CD4-positive, alpha-beta T cell treated with Interleukin-2 at 100 ng/mL for 4 hours (primary cell): ENCODE data around the gene NFE2L1.
"Not testable (repeated sequence)": the region's sequence is repeated elsewhere in the genome, so short reads cannot be mapped to it uniquely, and the experiment has no call there.

Source experiments
- DNase-seq: peaks from one replicate; pipeline ENCODE4 v3.0.0-alpha.2; 2020; ENCODE audit warnings: low spot score

The NFE2L1 gene

GRCh38 chr17:48024149-48025039 is 23.8 kb upstream of the NFE2L1 start:
- DNase-seq: peak; percentile 54

- DNase-seq: peak; percentile 97
Measured at GRCh38 chr17:48025040-48025903, 22.9 kb upstream of the NFE2L1 start.

- no peak for DNase-seq
Measured at GRCh38 chr17:48025904-48026501, 22.2 kb upstream of the NFE2L1 start.

- DNase-seq: peak; percentile 66
Measured at GRCh38 chr17:48026502-48027321, 21.4 kb upstream of the NFE2L1 start.

- no peak for DNase-seq
Measured at GRCh38 chr17:48027322-48027981, 20.7 kb upstream of the NFE2L1 start.

GRCh38 chr17:48028736-48029135 is 19.4 kb upstream of the NFE2L1 start:
- DNase-seq: no peak

GRCh38 chr17:48030531-48030930 is 17.6 kb upstream of the NFE2L1 start:
- DNase-seq: no peak

- no peak for DNase-seq
Measured at GRCh38 chr17:48031966-48032365, 16.2 kb upstream of the NFE2L1 start.

GRCh38 chr17:48034734-48035133 is 13.4 kb upstream of the NFE2L1 start:
- not testable (repeated sequence) for DNase-seq

- DNase-seq: no peak
Measured at GRCh38 chr17:48036693-48037035, 11.5 kb upstream of the NFE2L1 start.

- peak; percentile 62 for DNase-seq
Measured at GRCh38 chr17:48037036-48037837, 10.9 kb upstream of the NFE2L1 start, which contains the start of gene COPZ2. Gene COPZ2 (minus strand): TSS chr17:48037797. CDS start chr17:48037777, 20 bp downstream.

GRCh38 chr17:48037838-48038323 is 10.3 kb upstream of the NFE2L1 start:
- no peak for DNase-seq

- DNase-seq: no peak
Measured at GRCh38 chr17:48038687-48039086, 9.5 kb upstream of the NFE2L1 start.

- no peak for DNase-seq
Measured at GRCh38 chr17:48043176-48043575, 5.0 kb upstream of the NFE2L1 start.

GRCh38 chr17:48044851-48045250 is 3.3 kb upstream of the NFE2L1 start:
- no peak for DNase-seq

GRCh38 chr17:48045316-48046001 is 2.7 kb upstream of the NFE2L1 start:
- no peak for DNase-seq

- DNase-seq: no peak
Measured at GRCh38 chr17:48046296-48046695, 1.9 kb upstream of the NFE2L1 start.

- DNase-seq: no peak
Measured at GRCh38 chr17:48047113-48047740, 932 bp upstream of the NFE2L1 start.
